Measurements from ENCODE around the gene TAL1.

DNA sequence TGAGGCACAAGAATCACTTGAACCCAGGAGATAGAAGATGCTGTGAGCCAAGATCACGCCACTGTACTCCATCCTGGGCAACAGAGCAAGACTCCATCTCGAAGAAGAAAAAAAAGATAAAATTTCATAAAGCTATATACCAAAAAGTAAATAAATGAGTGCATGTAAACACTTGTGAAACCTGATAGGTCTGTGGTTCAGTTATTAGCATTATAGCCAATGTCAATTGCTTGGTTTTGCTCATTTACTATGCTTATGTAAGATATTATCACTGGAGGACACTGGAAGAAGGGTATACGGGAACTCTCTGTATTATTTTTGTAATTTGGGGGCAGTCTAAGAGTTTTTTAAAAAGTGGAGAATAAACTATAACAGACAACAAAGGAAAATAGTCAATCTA, 17.7 kb upstream of the TAL1 start:
- TF ChIP-seq, protein P1, sequence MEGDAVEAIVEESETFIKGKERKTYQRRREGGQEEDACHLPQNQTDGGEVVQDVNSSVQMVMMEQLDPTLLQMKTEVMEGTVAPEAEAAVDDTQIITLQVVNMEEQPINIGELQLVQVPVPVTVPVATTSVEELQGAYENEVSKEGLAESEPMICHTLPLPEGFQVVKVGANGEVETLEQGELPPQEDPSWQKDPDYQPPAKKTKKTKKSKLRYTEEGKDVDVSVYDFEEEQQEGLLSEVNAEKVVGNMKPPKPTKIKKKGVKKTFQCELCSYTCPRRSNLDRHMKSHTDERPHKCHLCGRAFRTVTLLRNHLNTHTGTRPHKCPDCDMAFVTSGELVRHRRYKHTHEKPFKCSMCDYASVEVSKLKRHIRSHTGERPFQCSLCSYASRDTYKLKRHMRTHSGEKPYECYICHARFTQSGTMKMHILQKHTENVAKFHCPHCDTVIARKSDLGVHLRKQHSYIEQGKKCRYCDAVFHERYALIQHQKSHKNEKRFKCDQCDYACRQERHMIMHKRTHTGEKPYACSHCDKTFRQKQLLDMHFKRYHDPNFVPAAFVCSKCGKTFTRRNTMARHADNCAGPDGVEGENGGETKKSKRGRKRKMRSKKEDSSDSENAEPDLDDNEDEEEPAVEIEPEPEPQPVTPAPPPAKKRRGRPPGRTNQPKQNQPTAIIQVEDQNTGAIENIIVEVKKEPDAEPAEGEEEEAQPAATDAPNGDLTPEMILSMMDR (IDR thresholded peaks at IDR 0.05) = no peak
- TF ChIP-seq POLR2A (IDR thresholded peaks at IDR 0.05) = no peak

Data from right lobe of liver (tissue), 4 donors.